Hepatocyte (in vitro differentiated cells): ENCODE measurements around the gene PAM.

Experiments used
- CTCF ChIP-seq: fragments of 200-600 bp; sonication (generic); IDR thresholded peaks from 2 replicates; pipeline ENCODE4 v1.5.1; 2016; ENCODE audit warnings: antibody characterized with exemption, mild to moderate bottlenecking; ENCODE audit not compliant: poor library complexity
- EZH2 ChIP-seq: fragments of 200-600 bp; sonication (generic); IDR thresholded peaks from 2 replicates; pipeline ENCODE4 v1.6.1; 2016; ENCODE audit warnings: antibody characterized with exemption, mild to moderate bottlenecking, borderline replicate concordance
- EZH2phosphoT487 ChIP-seq: fragments of 200-600 bp; sonication (generic); IDR thresholded peaks from one replicate; pipeline ENCODE4 v1.6.1; 2018; ENCODE audit warnings: antibody characterized with exemption, mild to moderate bottlenecking, low read depth, moderate library complexity; ENCODE audit not compliant: unreplicated experiment, severe bottlenecking

- TF ChIP-seq CTCF (no peak), EZH2phosphoT487 (no peak), EZH2 (no peak)
These were observed 248.8 kb downstream of the PAM start for GRCh38 chr5:103003872-103004271.
